HepG2 (cell line): ENCODE results near the gene PDHX. TPM values are rescaled to one million over a fixed set of nuclear protein-coding genes. Genes with fewer than 3 reads are reported as not detected.

Experiments used
- CREB1 ChIP-seq, 2 experiments: fragments of 450-650 bp in 1 of 2; IDR thresholded peaks; 2 replicates each; pipeline ENCODE4 v1.6.1; 2016 to 2017; ENCODE audit warnings: control low read depth in 1 of 2, mild to moderate bottlenecking in 1 of 2, missing compliant biosample characterization in 1 of 2, missing genetic modification characterization in 1 of 2
- HMG20A ChIP-seq: IDR thresholded peaks from 2 replicates; pipeline ENCODE4 v1.6.1; 2016; ENCODE audit warnings: borderline replicate concordance
- RXRB ChIP-seq: IDR thresholded peaks from 2 replicates; pipeline ENCODE4 v1.6.1; 2016; ENCODE audit warnings: borderline replicate concordance, missing genetic modification reagents, missing compliant biosample characterization
- SAP130 ChIP-seq: IDR thresholded peaks from 2 replicates; pipeline ENCODE4 v1.6.1; 2016; ENCODE audit warnings: low read depth
- YEATS4 ChIP-seq: sonication (generic); formaldehyde crosslinking; IDR thresholded peaks from 2 replicates; pipeline ENCODE4 v1.4.0; 2020; ENCODE audit warnings: missing genetic modification reagents, borderline replicate concordance
- ZNF136 ChIP-seq: sonication (generic); formaldehyde crosslinking; IDR thresholded peaks from 2 replicates; pipeline ENCODE4 v1.8.1; 2022; ENCODE audit warnings: low read depth, mild to moderate bottlenecking, moderate library complexity, missing genetic modification reagents
- ZNF282 ChIP-seq: fragments of 450-650 bp; IDR thresholded peaks from 2 replicates; pipeline ENCODE4 v1.6.1; 2018; ENCODE audit not compliant: partially characterized antibody
- ZNF720 ChIP-seq: sonication (generic); formaldehyde crosslinking; IDR thresholded peaks from 2 replicates; pipeline ENCODE4 v1.4.0; 2020; ENCODE audit warnings: missing genetic modification reagents
- polyA plus RNA-seq, 8 experiments: library from polyadenylated mRNA; depleted of rRNA in 3 of 8; stranded (reverse) in 7 of 8; unstranded in 1 of 8; fragments of >200 nt; fragmentation: Illumina TruSeq in 4 of 8; extraction: Trizol in 4 of 8; gene quantifications; 2 replicates each; pipeline versions ENCODE4 v1.2.1 to v1.2.3, GENCODE V29; 2011 to 2016; ENCODE audit warnings: low read depth in 4 of 8, missing spikeins in 1 of 8, mixed read lengths in 1 of 8; ENCODE audit not compliant: insufficient read depth in 1 of 8
- total RNA-seq, 5 experiments: library from RNA; depleted of rRNA; stranded (reverse); fragments of >200 nt; fragmentation: Illumina TruSeq; extraction: Trizol; gene quantifications; 2 replicates each; pipeline ENCODE4 v1.2.3, GENCODE V29; 2016; ENCODE audit warnings: low read depth in 1 of 5
- TF ChIP-seq, protein P1 (sequence below): sonication (generic); formaldehyde crosslinking; IDR thresholded peaks from 2 replicates; pipeline ENCODE4 v1.4.0; 2020; ENCODE audit warnings: mild to moderate bottlenecking, low read depth, missing genetic modification reagents
- TF ChIP-seq, protein P2 (sequence below): sonication (generic); formaldehyde crosslinking; IDR thresholded peaks from 2 replicates; pipeline ENCODE4 v1.8.0; 2022; ENCODE audit warnings: missing genetic modification reagents, mild to moderate bottlenecking, inconsistent platforms, borderline replicate concordance
- TF ChIP-seq, protein P3 (sequence below): IDR thresholded peaks from 2 replicates; pipeline ENCODE4 v1.4.0; 2020; ENCODE audit warnings: mild to moderate bottlenecking, missing genetic modification reagents
- TF ChIP-seq, protein P4 (sequence below): sonication (generic); formaldehyde crosslinking; conservative IDR thresholded peaks from 2 replicates; pipeline ENCODE4 v1.4.0; 2020; ENCODE audit warnings: missing genetic modification reagents
- TF ChIP-seq, protein P5 (sequence below): sonication (generic); formaldehyde crosslinking; IDR thresholded peaks from 2 replicates; pipeline ENCODE4 v1.5.0; 2020; ENCODE audit warnings: mild to moderate bottlenecking, missing genetic modification reagents, borderline replicate concordance

PDHX gene
- total and polyA plus RNA-seq, 2 of the 13 experiments (the other 11 are each of a cell fraction or from before 2014, with no cell fraction given), result 41.0 to 73.8 TPM

DNA sequence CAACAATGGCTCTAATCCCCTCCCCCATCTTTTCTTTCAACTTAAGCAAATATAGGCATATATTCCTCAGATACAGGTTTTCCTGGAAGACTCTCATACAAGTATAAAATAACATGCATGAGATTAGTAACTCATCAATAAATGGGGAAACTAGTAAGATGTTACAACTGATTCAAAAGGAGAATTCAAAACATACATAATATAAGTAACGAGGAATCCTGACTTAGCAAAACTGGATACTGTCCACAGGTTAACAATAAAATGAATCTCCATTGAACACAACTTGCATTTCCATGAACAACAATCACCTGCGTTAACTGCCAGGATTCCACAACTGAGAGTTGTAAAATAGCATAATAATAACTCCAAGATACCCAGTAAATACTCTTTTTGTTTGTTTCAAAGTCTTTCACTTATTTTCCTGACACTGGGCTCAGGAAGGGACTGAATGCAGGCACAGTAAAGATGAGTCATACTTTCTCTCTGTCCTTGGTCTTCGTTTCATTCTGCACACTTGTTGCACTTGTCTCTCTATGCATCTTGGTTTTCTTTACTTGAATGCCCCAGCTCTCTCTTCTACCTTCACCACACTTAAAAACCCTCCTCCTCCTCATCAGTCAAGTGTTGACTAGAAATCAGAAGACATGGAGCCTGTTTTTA, 8.4 kb upstream of the PDHX start (continued):
- TF ChIP-seq, protein P1, sequence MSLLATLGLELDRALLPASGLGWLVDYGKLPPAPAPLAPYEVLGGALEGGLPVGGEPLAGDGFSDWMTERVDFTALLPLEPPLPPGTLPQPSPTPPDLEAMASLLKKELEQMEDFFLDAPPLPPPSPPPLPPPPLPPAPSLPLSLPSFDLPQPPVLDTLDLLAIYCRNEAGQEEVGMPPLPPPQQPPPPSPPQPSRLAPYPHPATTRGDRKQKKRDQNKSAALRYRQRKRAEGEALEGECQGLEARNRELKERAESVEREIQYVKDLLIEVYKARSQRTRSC (CRISPR knock-in tag), result no peak
- TF ChIP-seq, protein P2, sequence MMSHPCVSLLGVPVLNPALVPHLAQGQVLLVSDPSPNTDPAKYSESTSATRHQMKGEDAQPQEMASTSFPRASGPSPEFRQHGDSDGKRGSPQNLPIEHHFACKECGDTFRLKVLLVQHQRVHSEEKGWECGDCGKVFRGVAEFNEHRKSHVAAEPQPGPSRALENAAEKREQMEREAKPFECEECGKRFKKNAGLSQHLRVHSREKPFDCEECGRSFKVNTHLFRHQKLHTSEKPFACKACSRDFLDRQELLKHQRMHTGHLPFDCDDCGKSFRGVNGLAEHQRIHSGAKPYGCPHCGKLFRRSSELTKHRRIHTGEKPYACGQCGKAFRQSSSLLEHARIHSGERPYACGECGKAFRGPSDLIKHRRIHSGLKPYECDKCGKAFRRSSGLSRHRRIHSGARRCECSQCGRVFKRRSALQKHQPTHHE (CRISPR knock-in tag), result no peak
- peak; percentile 48; the same call in 1 of the 2 replicates for TF ChIP-seq SAP130 (CRISPR knock-in tag)
- no peak for TF ChIP-seq ZNF136 (CRISPR knock-in tag)
- no peak for TF ChIP-seq ZNF282
- peak; percentile 26; the same call in 1 of the 2 replicates for TF ChIP-seq RXRB (CRISPR knock-in tag)
- TF ChIP-seq HMG20A (CRISPR knock-in tag), result peak; percentile 45; the same call in 1 of the 2 replicates
- TF ChIP-seq, protein P3, sequence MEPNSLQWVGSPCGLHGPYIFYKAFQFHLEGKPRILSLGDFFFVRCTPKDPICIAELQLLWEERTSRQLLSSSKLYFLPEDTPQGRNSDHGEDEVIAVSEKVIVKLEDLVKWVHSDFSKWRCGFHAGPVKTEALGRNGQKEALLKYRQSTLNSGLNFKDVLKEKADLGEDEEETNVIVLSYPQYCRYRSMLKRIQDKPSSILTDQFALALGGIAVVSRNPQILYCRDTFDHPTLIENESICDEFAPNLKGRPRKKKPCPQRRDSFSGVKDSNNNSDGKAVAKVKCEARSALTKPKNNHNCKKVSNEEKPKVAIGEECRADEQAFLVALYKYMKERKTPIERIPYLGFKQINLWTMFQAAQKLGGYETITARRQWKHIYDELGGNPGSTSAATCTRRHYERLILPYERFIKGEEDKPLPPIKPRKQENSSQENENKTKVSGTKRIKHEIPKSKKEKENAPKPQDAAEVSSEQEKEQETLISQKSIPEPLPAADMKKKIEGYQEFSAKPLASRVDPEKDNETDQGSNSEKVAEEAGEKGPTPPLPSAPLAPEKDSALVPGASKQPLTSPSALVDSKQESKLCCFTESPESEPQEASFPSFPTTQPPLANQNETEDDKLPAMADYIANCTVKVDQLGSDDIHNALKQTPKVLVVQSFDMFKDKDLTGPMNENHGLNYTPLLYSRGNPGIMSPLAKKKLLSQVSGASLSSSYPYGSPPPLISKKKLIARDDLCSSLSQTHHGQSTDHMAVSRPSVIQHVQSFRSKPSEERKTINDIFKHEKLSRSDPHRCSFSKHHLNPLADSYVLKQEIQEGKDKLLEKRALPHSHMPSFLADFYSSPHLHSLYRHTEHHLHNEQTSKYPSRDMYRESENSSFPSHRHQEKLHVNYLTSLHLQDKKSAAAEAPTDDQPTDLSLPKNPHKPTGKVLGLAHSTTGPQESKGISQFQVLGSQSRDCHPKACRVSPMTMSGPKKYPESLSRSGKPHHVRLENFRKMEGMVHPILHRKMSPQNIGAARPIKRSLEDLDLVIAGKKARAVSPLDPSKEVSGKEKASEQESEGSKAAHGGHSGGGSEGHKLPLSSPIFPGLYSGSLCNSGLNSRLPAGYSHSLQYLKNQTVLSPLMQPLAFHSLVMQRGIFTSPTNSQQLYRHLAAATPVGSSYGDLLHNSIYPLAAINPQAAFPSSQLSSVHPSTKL, result peak; percentile 64; the same call in 1 of the 2 replicates
- no peak for TF ChIP-seq YEATS4 (CRISPR knock-in tag)
- TF ChIP-seq, protein P4, sequence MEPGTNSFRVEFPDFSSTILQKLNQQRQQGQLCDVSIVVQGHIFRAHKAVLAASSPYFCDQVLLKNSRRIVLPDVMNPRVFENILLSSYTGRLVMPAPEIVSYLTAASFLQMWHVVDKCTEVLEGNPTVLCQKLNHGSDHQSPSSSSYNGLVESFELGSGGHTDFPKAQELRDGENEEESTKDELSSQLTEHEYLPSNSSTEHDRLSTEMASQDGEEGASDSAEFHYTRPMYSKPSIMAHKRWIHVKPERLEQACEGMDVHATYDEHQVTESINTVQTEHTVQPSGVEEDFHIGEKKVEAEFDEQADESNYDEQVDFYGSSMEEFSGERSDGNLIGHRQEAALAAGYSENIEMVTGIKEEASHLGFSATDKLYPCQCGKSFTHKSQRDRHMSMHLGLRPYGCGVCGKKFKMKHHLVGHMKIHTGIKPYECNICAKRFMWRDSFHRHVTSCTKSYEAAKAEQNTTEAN (CRISPR knock-in tag), result 0 out of 2 replicates have a peak, but pooled peaks have one; percentile 51
- TF ChIP-seq CREB1 (IDR thresholded peaks at IDR 0.05), result no peak
- TF ChIP-seq CREB1 (CRISPR knock-in tag; IDR thresholded peaks at IDR 0.05), result no peak
- no peak for TF ChIP-seq ZNF720 (CRISPR knock-in tag)
- TF ChIP-seq, protein P5, sequence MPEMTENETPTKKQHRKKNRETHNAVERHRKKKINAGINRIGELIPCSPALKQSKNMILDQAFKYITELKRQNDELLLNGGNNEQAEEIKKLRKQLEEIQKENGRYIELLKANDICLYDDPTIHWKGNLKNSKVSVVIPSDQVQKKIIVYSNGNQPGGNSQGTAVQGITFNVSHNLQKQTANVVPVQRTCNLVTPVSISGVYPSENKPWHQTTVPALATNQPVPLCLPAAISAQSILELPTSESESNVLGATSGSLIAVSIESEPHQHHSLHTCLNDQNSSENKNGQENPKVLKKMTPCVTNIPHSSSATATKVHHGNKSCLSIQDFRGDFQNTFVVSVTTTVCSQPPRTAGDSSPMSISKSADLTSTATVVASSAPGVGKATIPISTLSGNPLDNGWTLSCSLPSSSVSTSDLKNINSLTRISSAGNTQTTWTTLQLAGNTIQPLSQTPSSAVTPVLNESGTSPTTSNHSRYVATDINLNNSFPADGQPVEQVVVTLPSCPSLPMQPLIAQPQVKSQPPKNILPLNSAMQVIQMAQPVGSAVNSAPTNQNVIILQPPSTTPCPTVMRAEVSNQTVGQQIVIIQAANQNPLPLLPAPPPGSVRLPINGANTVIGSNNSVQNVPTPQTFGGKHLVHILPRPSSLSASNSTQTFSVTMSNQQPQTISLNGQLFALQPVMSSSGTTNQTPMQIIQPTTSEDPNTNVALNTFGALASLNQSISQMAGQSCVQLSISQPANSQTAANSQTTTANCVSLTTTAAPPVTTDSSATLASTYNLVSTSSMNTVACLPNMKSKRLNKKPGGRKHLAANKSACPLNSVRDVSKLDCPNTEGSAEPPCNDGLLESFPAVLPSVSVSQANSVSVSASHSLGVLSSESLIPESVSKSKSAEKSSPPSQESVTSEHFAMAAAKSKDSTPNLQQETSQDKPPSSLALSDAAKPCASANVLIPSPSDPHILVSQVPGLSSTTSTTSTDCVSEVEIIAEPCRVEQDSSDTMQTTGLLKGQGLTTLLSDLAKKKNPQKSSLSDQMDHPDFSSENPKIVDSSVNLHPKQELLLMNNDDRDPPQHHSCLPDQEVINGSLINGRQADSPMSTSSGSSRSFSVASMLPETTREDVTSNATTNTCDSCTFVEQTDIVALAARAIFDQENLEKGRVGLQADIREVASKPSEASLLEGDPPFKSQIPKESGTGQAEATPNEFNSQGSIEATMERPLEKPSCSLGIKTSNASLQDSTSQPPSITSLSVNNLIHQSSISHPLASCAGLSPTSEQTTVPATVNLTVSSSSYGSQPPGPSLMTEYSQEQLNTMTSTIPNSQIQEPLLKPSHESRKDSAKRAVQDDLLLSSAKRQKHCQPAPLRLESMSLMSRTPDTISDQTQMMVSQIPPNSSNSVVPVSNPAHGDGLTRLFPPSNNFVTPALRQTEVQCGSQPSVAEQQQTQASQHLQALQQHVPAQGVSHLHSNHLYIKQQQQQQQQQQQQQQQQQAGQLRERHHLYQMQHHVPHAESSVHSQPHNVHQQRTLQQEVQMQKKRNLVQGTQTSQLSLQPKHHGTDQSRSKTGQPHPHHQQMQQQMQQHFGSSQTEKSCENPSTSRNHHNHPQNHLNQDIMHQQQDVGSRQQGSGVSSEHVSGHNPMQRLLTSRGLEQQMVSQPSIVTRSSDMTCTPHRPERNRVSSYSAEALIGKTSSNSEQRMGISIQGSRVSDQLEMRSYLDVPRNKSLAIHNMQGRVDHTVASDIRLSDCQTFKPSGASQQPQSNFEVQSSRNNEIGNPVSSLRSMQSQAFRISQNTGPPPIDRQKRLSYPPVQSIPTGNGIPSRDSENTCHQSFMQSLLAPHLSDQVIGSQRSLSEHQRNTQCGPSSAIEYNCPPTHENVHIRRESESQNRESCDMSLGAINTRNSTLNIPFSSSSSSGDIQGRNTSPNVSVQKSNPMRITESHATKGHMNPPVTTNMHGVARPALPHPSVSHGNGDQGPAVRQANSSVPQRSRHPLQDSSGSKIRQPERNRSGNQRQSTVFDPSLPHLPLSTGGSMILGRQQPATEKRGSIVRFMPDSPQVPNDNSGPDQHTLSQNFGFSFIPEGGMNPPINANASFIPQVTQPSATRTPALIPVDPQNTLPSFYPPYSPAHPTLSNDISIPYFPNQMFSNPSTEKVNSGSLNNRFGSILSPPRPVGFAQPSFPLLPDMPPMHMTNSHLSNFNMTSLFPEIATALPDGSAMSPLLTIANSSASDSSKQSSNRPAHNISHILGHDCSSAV (CRISPR knock-in tag), result no peak
